ENCODE measurements around the gene TRIP4. TPM values are rescaled to one million over a fixed set of nuclear protein-coding genes. Genes with fewer than 3 reads are reported as not detected.

TRIP4 gene
- total and polyA plus RNA-seq, 2 of the 8 experiments (the other 6 are each of a cell fraction or from before 2014, with no cell fraction given) = 6.2 to 18.9 TPM

GRCh38 chr15:64493641-64494040 is 106.0 kb downstream of the TRIP4 start:
- 97% methylated on average over 2 of the region's 2 CpGs; no CpG with 5 or more reads in 1 of the 2 experiments for WGBS, 2 experiments (ENCODE audit: extremely low coverage in 1 of 2, insufficient coverage in 1 of 2, insufficient read length in 1 of 2, insufficient replicate concordance in 2 of 2, low coverage in 1 of 2, low lambda C conversion rate in 2 of 2, missing lambda C conversion rate in 1 of 2)
- H3K23ac ChIP-seq (ENCODE audit: insufficient read length) = no peak overlapping the region
- H3K4me2 ChIP-seq (ENCODE audit: insufficient read depth in 1 of 2, low read depth in 2 of 2, low read length in 2 of 2) = no peak overlapping the region
- no peak overlapping the region for H3K4me3 ChIP-seq (ENCODE audit: extremely low read depth in 1 of 4, insufficient read depth in 2 of 4, low read depth in 3 of 4, low read length in 4 of 4)
- peaks cover 4% of the 10 kb centered on the region; the same call in 1 of the 2 replicates for H3K79me1 ChIP-seq (ENCODE audit: low read depth, low read length)
- H4K91ac ChIP-seq (replicated peaks; ENCODE audit: insufficient read length, low read length) = no peak overlapping the region
- H3K36me3 ChIP-seq (ENCODE audit: control insufficient read depth in 2 of 4, insufficient read depth in 4 of 4, low read length in 3 of 4) = no peaks in the 10 kb centered on the region; a peak in 1 of 8 replicates
- H2AFZ ChIP-seq (ENCODE audit: low read length) = no peak overlapping the region
- ChIA-PET CTCF (ENCODE audit: partially characterized antibody) (interaction anchor here (1.5 kb wide), 1 partner anchor 9 kb away, joined by 6 read pairs; no protein-coding TSS in a partner anchor), POLR2A (ENCODE audit: partially characterized antibody) (interaction anchor here (0.7 to 1.5 kb wide), 3 partner anchors 9 to 12 kb away, joined by 3 to 4 read pairs (median 3); no protein-coding TSS in a partner anchor)
- DNase-seq (ENCODE audit: low read depth in 1 of 2, low spot score in 2 of 2) (no peak), FAIRE-seq (no peak)
- no peak overlapping the region for H4K5ac ChIP-seq (ENCODE audit: insufficient read length, low read depth, low read length)
- no peak overlapping the region for H2BK15ac ChIP-seq (ENCODE audit: low read length)
- H3K9me3 ChIP-seq (ENCODE audit: insufficient read depth in 2 of 2, low read depth in 1 of 2, low read length in 1 of 2) = no peaks in the 10 kb centered on the region
- H2AK5ac ChIP-seq (ENCODE audit: low read depth, low read length) = no peak overlapping the region
- H3K4ac ChIP-seq (replicated peaks; ENCODE audit: insufficient read length, low read depth, low read length) = no peak overlapping the region
- no peak overlapping the region for H3K14ac ChIP-seq (ENCODE audit: insufficient read length)
- H3K79me2 ChIP-seq (ENCODE audit: control insufficient read depth in 1 of 2, insufficient read depth in 2 of 2, low read length in 2 of 2) = peaks cover 0 to 59% of the 10 kb centered on the region in 2 experiments; a peak in 3 of 4 replicates
- no peak overlapping the region for H2BK5ac ChIP-seq (ENCODE audit: low read depth, low read length)
- no peaks in the 10 kb centered on the region for H3K23me2 ChIP-seq (ENCODE audit: low read depth, low read length)
- H4K8ac ChIP-seq (ENCODE audit: extremely low read depth, insufficient read depth, low read length) = no peak overlapping the region
- H3K4me1 ChIP-seq (replicated peaks in 1 of 4; ENCODE audit: control insufficient read depth in 3 of 4, insufficient read depth in 4 of 4, low read length in 3 of 4) = peaks cover 0 to 2% (median 0%) of the 10 kb centered on the region in 4 experiments; a peak in 1 of 7 replicates
- no peak overlapping the region for H2BK120ac ChIP-seq (replicated peaks; ENCODE audit: low read depth, low read length)
- H4K20me1 ChIP-seq (replicated peaks in 1 of 2; ENCODE audit: control insufficient read depth in 1 of 2, insufficient read depth in 2 of 2, low read length in 2 of 2) = peaks cover 3 to 5% of the 10 kb centered on the region in 2 experiments
- no peak overlapping the region for H3K56ac ChIP-seq (replicated peaks; ENCODE audit: insufficient read length, low read depth, low read length)
- H3K27me3 ChIP-seq (replicated peaks in 1 of 4; ENCODE audit: control insufficient read depth in 3 of 4, extremely low read depth in 1 of 4, insufficient read depth in 3 of 4, low read length in 3 of 4) = no peaks in the 10 kb centered on the region
- H2BK20ac ChIP-seq (ENCODE audit: low read length) = no peak overlapping the region
- no peak overlapping the region for H2BK12ac ChIP-seq (ENCODE audit: low read depth, low read length)
- H3K27ac ChIP-seq (ENCODE audit: low read depth, low read length) = no peak overlapping the region
- H3K9ac ChIP-seq (replicated peaks in 1 of 4; ENCODE audit: extremely low read depth in 1 of 4, low read depth in 3 of 4, low read length in 3 of 4) = no peak overlapping the region
- H3K18ac ChIP-seq (ENCODE audit: extremely low read depth, low read length) = no peak overlapping the region
- TF ChIP-seq SUZ12 (IDR thresholded peaks at IDR 0.05; ENCODE audit: low read length) (no peak), CEBPB (IDR thresholded peaks at IDR 0.05; ENCODE audit: low read depth, low read length) (no peak), CTBP2 (IDR thresholded peaks at IDR 0.05; ENCODE audit: borderline replicate concordance, insufficient read depth, insufficient read length, low read length) (no peak), CBX5 (IDR thresholded peaks at IDR 0.05; ENCODE audit: low read depth, low read length) (no peak), BACH1 (IDR thresholded peaks at IDR 0.05; ENCODE audit: low read length) (no peak), POLR2A (IDR thresholded peaks at IDR 0.05; ENCODE audit: control extremely low read depth in 1 of 2, low read depth in 2 of 2, low read length in 2 of 2) (no peak), USF2 (IDR thresholded peaks at IDR 0.05; ENCODE audit: low read length) (no peak), TBP (IDR thresholded peaks at IDR 0.05; ENCODE audit: low read depth, low read length) (no peak), ZNF274 (IDR thresholded peaks at IDR 0.05; ENCODE audit: borderline replicate concordance, extremely low read depth, low read length) (no peak), ATF2 (IDR thresholded peaks at IDR 0.05; ENCODE audit: low read length) (no peak), RAD21 (IDR thresholded peaks at IDR 0.05 in 1 of 2, conservative IDR thresholded peaks at IDR 0.05 in 1 of 2; ENCODE audit: low read depth in 2 of 2, low read length in 2 of 2) (no peak)
